ENCODE results near the gene SKAP2. TPM values are rescaled to one million over a fixed set of nuclear protein-coding genes. Genes with fewer than 3 reads are reported as not detected.

Gene SKAP2
- total RNA-seq, 1 donor from 2014 or later = 4.8 TPM

DNA sequence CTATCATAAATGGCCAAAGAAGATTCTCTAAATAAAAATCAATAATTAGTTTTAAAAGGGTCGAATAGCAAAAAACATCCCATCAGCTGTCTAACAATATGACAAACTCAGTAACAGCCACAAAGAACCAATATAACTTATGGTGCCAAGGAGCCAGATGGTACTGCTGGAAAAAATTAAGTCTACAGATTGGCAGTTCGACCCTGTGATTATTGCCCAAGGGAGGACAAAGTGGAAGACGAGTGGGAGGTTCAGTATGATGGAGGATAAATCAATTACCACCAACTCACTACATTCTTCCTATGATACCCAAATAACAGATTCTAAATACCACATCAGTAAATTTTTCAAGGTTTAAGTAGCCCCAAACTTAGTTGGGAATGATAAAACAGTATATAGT lies 49.0 kb downstream of the SKAP2 start:
- Mint-ChIP-seq H3K27me3 (ENCODE audit: low read depth) (peaks cover 17% of the 10 kb centered on the region), H3K4me1 (ENCODE audit: low read depth) (no peaks in the 10 kb centered on the region), H3K36me3 (ENCODE audit: low read depth) (peaks cover 5% of the 10 kb centered on the region), H3K4me3 (ENCODE audit: unreplicated experiment) (no peak overlapping the region), H3K9me3 (ENCODE audit: low read depth) (no peaks in the 10 kb centered on the region), H3K27ac (ENCODE audit: unreplicated experiment) (no peak overlapping the region)
- no peak for DNase-seq (ENCODE audit: low spot score)
- TF ChIP-seq CTCF (IDR thresholded peaks at IDR 0.05) = no peak

DNA sequence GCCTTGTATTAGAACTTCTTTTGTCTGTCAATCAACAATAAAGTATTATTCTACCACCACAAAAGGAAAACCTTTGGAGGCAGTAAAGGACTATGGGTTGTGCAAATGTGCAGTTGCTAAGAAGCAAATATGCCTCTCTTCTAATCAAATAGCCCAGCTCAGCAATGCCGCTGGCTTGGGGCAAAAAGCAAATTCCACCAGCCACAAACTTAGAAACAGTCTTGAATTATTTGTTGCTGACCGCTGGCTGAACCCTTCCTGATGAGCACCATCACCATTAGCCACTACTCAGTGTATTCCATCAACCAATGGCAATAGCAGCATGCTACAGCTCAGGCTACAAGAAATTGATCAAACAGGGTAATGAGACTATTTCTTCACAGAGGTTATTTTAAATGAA lies 51.0 kb downstream of the SKAP2 start:
- peaks cover 13% of the 10 kb centered on the region for H3K27me3 Mint-ChIP-seq (ENCODE audit: low read depth)
- no peaks in the 10 kb centered on the region for H3K9me3 Mint-ChIP-seq (ENCODE audit: low read depth)
- no peak overlapping the region for H3K27ac Mint-ChIP-seq (ENCODE audit: unreplicated experiment)
- TF ChIP-seq CTCF (IDR thresholded peaks at IDR 0.05) = no peak
- peaks cover 5% of the 10 kb centered on the region for H3K36me3 Mint-ChIP-seq (ENCODE audit: low read depth)
- DNase-seq (ENCODE audit: low spot score) = no peak
- no peaks in the 10 kb centered on the region for H3K4me1 Mint-ChIP-seq (ENCODE audit: low read depth)
- no peak overlapping the region for H3K4me3 Mint-ChIP-seq (ENCODE audit: unreplicated experiment)

GRCh38 chr7:26794541-26794940 lies 69.8 kb downstream of the SKAP2 start:
- H3K4me1 Mint-ChIP-seq (ENCODE audit: low read depth) = no peaks in the 10 kb centered on the region
- H3K9me3 Mint-ChIP-seq (ENCODE audit: low read depth) = peaks cover 9% of the 10 kb centered on the region
- peaks cover 3% of the 10 kb centered on the region for H3K36me3 Mint-ChIP-seq (ENCODE audit: low read depth)
- H3K27ac Mint-ChIP-seq (ENCODE audit: unreplicated experiment) = no peak overlapping the region
- H3K27me3 Mint-ChIP-seq (ENCODE audit: low read depth) = peaks cover 13% of the 10 kb centered on the region
- TF ChIP-seq CTCF (IDR thresholded peaks at IDR 0.05) = no peak
- no peak for DNase-seq (ENCODE audit: low spot score)
- no peak overlapping the region for H3K4me3 Mint-ChIP-seq (ENCODE audit: unreplicated experiment)

DNA sequence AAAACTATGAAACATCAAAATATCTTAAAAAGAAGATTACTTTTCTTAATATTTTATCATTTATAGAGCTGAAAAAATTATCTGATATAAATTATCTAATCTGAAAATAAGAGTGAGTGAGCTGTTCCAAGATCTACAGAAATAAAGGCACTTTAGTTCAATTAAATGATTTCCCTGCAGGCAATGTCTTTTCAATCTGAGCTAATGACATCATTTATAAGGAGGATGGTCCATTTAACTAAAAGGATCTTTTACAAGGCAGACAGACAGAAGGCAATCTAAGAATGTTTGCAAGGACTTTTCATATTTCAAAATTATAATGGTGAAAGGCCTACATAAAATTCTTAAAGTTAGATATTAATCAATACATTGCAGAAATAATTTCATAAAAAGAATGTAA lies 71.8 kb downstream of the SKAP2 start:
- H3K36me3 Mint-ChIP-seq (ENCODE audit: low read depth) = no peaks in the 10 kb centered on the region
- H3K9me3 Mint-ChIP-seq (ENCODE audit: low read depth) = no peaks in the 10 kb centered on the region
- H3K27me3 Mint-ChIP-seq (ENCODE audit: low read depth) = peaks cover 8% of the 10 kb centered on the region
- no peaks in the 10 kb centered on the region for H3K4me1 Mint-ChIP-seq (ENCODE audit: low read depth)
- H3K27ac Mint-ChIP-seq (ENCODE audit: unreplicated experiment) = no peak overlapping the region
- no peak for TF ChIP-seq CTCF (IDR thresholded peaks at IDR 0.05)
- H3K4me3 Mint-ChIP-seq (ENCODE audit: unreplicated experiment) = no peak overlapping the region
- DNase-seq (ENCODE audit: low spot score) = no peak

DNA sequence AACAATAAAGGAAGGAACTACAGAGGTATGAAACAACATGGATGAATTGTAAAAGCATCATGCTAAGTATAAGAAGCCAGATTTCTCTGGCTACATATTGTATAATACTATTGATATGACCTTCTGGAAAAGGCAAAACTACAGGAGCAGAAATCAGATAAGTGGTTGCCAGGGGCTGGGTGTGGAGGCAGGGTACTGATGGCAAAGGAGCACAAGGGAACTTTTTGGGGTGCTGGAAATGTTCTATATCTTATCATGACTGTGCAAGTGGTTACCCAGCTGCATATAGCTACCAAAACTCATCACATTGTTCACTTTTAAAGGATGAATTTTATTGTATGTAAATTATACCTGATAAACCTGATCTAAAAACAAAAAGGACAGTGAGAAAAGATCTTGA lies 72.4 kb downstream of the SKAP2 start:
- Mint-ChIP-seq H3K4me1 (ENCODE audit: low read depth) (no peaks in the 10 kb centered on the region), H3K27me3 (ENCODE audit: low read depth) (peaks cover 8% of the 10 kb centered on the region), H3K9me3 (ENCODE audit: low read depth) (no peaks in the 10 kb centered on the region), H3K4me3 (ENCODE audit: unreplicated experiment) (no peak overlapping the region), H3K36me3 (ENCODE audit: low read depth) (no peaks in the 10 kb centered on the region), H3K27ac (ENCODE audit: unreplicated experiment) (no peak overlapping the region)
- no peak for DNase-seq (ENCODE audit: low spot score)
- TF ChIP-seq CTCF (IDR thresholded peaks at IDR 0.05) = no peak

Data from chondrocyte (in vitro differentiated cells).